NOMO-1 (cell line): ENCODE data around the gene CTNNA2.

Experiments
- DNase-seq, 2 experiments: peaks; one replicate each; lab custom pipeline; 2025; ENCODE audit not compliant: unreplicated experiment in 2 of 2; lab: John Stamatoyannopoulos, UW

CTNNA2 gene

GRCh38 chr2:80501874-80502624, 989.2 kb downstream of the CTNNA2 start:
- DNase-seq, result no peak

- DNase-seq, result peak in 1 of 2 experiments; percentile 25
These were observed 993.7 kb downstream of the CTNNA2 start for GRCh38 chr2:80506563-80506962.

DNA sequence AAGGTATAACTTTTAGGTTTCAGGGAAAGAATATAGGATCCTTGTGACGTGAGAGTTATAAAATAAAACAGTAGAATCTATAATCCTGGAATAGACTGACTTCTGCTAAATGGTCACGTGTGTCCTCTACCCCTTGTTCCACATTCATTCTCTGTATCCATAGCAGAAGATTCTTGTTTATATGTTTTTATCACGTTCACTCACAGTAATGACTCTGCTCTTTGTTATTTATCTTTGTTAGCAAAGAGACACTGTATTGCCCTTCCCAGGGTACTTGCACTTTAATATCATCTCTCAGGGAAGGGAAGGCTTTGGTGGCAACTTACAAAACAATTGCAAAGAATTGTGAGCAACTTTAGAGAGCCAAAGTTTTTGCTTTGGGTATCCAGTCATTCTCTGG, 997.9 kb downstream of the CTNNA2 start:
- no peak for DNase-seq

DNA sequence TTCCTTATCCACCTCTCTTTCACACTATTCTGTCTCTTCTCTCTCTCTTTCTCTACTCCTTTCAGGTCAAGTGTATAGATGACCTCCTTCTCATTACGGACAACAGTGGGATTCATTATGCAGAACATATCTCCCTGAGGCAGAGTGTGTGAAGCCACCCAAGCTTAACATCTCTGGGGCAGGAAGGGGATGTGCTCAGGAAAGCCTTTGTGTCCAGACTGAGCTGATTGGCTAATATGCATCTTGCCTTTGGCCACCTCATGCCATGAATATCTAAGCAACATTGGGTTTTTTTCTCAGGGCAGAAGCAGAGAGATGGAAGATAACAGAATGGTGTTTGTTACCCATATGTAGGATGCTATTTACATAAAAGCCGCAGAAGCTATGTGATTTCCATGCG, 1003.1 kb downstream of the CTNNA2 start:
- no peak for DNase-seq

GRCh38 chr2:80517316-80517715, 1004.5 kb downstream of the CTNNA2 start:
- DNase-seq, result no peak

DNA sequence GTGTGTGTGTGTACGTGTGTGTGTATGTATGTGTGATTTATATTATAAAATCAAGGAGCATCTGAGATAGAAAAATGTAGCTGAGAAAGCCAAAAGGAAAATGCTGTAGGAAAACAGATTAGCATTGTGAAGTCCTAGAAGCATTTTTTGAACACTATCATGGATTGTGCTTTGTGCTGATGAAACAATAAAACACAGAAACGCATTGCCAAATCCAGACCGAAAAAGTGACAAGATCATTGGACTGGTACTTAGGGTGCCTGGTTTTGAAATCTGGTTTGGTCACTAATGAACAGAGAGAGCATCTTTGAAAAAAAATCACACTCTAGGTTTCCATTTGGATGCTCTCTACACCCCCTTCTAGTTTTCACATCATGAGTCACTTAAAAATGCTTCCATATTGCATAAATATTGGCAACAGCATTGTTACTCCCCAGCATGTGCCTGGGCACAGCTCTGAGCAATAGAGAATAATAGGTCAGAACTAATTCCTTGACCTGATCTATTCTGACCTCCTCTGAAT, 1006.3 kb downstream of the CTNNA2 start:
- no peak for DNase-seq

GRCh38 chr2:80519699-80520291, 1006.9 kb downstream of the CTNNA2 start:
- no peak for DNase-seq

DNA sequence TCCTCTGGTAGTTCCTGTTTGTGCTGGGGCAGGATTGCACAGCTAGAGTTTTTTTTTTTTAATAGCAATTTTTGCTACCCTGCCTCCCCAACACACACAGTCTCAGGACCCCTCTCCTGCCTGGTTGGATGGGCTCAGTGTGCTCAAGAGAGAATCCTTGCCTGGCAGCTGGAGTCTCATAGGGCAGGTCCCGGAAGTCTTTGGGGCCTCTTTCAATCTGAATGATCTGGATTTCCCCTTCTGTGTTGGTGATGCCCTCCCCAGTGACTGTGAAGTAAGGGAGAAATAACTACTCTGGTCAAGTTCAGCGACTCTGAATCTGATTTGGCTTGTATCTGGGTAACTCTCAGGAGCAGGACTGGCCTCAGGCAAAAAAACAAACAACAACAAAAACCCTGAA, 1012.3 kb downstream of the CTNNA2 start:
- no peak for DNase-seq

DNA sequence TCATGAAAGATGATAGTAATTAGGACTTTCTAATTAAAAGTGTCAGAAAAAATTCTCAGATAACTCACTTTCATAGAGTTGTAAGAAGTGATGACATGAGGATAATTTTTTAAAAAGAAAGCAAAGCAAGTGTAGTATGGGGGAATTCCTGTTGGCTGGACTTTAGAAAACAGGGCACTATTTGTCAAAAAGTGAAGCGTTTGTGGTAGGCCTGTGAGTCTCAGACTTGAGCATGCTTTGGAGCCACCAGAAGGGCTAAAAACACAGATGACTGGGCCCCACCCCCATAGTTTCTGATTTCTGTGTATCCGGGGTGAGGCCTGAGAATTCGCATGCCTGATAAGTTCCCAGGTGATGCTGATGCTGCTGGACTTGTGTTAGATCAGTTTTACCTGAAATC, 1014.3 kb downstream of the CTNNA2 start:
- DNase-seq, result no peak

DNA sequence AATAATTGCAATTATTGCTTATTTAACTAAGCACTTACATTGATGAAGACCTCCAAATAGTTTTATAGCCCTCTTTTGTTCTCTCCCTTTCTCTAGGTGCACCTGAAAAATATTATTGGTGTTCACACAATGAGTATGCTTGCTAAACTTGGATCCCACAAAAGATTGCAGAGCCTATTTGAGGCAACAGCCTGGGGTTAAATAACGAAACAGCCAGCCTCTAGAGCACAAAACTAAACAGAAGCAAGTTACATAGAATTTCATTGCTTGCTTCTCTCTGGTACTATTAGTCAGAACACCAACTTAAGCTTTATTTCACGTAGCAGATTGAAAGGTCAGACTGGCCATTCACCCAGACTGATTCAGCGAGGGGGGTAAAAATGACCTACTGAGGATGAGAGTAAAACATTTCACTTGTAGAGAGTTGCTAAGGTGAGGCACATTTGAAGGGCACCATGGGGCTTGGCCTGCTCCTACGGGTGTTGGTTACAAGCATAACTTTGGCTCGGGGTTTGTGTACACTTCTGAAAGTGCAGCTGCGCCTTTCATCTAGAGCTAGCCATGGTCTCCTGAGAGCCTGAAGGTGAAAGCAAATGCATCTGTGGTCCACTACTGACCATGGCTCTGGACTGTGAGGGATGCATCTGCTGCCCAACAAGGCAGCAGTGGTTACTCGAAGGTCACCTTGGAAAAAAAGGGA, 1016.8 kb downstream of the CTNNA2 start:
- DNase-seq, result no peak

GRCh38 chr2:80530442-80531064, 1017.7 kb downstream of the CTNNA2 start:
- DNase-seq, result peak; percentile 71 to 90

DNA sequence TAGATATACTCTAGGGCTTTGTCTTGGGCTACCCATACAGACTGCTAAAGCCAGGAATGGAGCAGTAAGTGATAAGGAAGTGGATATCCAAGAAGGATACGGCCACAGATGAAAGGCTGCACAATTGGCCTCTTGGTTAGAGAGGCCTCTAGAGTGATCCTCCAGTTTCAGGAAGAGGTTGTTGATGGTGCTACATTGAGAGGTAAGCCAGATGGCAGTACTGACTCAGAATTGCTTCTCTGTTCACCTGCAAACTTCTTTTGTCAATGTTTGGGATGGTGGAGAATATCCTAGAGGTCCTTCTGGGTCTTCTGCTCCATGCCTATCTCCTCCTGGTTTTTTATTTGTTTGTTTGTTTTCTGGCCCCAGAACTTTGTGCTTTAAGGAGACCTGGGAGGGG, 1018.5 kb downstream of the CTNNA2 start:
- DNase-seq, result no peak

GRCh38 chr2:80545420-80546210, 1032.8 kb downstream of the CTNNA2 start:
- DNase-seq, result no peak

DNA sequence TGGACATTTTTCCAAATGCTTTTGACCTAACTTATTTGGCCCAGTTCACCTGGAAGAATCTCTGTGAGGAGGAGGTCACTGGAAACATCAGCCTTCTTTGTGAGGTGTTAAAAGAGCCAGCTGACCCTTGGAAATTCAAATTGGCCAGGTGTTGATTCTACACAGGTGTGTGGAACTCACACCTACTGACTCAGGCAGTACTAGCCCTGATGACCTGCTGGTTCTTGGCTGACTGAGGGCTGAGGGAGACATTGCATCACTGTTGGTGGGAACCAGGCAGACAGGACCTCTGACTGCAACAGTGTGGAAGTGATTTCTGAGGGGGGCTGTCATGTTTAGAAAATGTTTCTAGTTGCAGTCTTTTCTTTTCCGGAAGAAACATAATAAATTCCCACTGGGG, 1033.9 kb downstream of the CTNNA2 start:
- no peak for DNase-seq

DNA sequence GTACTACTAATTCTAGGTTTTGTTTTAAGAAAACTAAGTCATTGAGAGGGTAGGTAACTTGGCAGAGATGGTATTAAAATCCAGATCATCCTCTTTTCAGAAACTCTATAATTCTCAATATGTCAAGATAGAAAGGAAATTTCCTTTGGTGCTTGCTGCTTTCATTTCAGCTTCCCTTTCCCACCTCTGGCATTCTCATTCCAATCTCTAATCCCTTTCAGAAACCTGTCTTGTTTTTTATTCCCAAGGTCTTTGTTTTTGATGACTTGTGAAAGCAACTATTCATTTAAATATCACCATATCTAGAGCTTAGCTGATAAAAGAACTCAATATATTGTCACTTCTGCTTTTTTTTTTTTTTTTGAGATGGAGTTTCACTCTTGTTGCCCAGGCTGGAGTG, 1034.5 kb downstream of the CTNNA2 start:
- peak in 1 of 2 experiments; percentile 53 for DNase-seq

- DNase-seq, result no peak
These were observed 1035.6 kb downstream of the CTNNA2 start for GRCh38 chr2:80548469-80548868.

DNA sequence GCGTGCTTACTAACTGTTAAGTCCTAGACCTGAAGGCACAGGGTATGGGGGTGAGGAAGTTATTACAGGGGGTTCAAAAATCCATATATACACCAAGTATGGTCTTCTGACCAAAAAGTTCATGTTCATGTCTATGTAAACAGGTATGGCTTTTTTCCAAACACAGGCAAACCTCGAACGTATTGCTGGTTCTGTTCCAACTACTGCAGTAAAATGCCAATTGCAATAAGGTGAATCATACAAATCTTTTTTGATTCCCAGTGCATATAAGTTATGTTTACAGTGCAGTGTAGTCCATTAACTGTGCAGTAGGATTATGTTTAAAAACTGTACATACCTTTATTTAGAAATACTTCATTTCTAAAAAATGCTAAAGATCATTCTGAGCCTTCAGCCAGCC, 1037.0 kb downstream of the CTNNA2 start:
- no peak for DNase-seq

DNA sequence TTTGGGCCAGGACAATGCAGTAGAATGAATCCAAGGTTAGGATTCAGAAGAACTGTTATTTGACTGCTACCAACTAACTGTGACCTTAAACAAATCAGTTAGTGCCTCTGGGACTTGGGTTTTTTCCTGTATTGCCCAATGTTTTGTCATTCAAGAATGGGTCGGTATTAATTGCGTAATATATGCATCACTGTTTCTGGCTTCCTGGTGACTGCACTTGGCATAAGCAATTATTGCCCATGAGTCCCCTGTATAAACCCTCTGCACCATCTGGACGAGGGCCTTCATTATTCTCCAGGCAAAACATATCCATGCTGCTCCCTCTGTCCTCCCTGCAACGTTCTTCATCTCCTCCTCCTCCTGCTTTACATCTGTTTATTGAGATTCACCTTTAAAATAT, 1047.5 kb downstream of the CTNNA2 start:
- peak; percentile 76 to 82 for DNase-seq

DNA sequence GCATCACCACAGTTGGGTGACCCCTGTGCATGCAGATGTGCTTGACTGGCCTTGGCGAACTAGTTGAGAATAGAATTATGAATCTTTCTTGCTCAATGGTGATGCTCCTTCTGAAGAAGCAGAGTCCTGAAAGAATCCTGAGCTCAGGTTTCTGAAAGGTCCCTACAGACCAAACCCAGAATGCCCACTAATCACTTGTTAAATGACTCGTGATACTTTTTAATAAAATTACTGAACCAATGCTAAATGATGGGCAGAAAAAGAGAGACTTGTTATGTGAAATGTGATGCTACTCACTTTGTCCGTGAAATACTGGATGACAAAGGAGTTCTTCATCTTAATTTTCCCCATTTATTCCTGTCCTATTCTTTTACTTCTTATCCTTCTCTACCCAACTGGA, 1055.2 kb downstream of the CTNNA2 start:
- no peak for DNase-seq

- no peak for DNase-seq
These were observed 1060.3 kb downstream of the CTNNA2 start for GRCh38 chr2:80573167-80573566.
